HepG2 (cell line): ENCODE results near the gene VPS25. TPM values are rescaled to one million over a fixed set of nuclear protein-coding genes. Genes with fewer than 3 reads are reported as not detected.
A peak's percentile ranks its signal among the peaks of the same experiment; 100 is the strongest.

Source experiments
- ATAC-seq: fragments of 200-7000 bp; cut with Tn5 transposase; 3 replicates; pipeline ENCODE4 v1.9.1; 2020; ENCODE audit warnings: mild to moderate bottlenecking, moderate library complexity
- BruUV-seq: library from RNA; stranded (reverse); fragments of 400-500 nt; replicated peaks from 2 replicates; lab custom pipeline; 2021; lab: Mats Ljungman, UMichigan
- CTCF ChIA-PET: fragments of 300-600 bp; formaldehyde crosslinking; extraction: SDS; loops from one replicate; lab custom pipeline; 2021; ENCODE audit warnings: low total read pairs, inconsistent platforms, low intra/inter-chr PET ratio; lab: Yijun Ruan, JAX
- POLR2A ChIA-PET: fragments of 350-600 bp; sonication (Branson Sonifier 250); formaldehyde crosslinking; loops from one replicate; lab custom pipeline; 2020; ENCODE audit warnings: antibody characterized with exemption, inconsistent platforms; lab: Yijun Ruan, JAX
- DNase-seq: peaks from one replicate; pipeline ENCODE4 v3.0.0-alpha.2; 2015; ENCODE audit warnings: low spot score
- FAIRE-seq: peaks from 3 replicates; lab custom pipeline; 2011; peaks lifted over from hg19 to GRCh38; lab: Jason Lieb, UNC
- H2AFZ ChIP-seq: one replicate; pipeline ENCODE4 v1.6.1; 2011; ENCODE audit warnings: low read length, inconsistent platforms
- H3K27ac ChIP-seq: fragments of 300-600 bp; 3 replicates; pipeline ENCODE4 v1.8.0; 2011; ENCODE audit warnings: mixed run types, mild to moderate bottlenecking, mixed read lengths, low read length, inconsistent platforms; ENCODE audit not compliant: insufficient read depth; ENCODE audit errors: extremely low read length
- H3K27me3 ChIP-seq, 2 experiments: fragments of 200-600 bp in 1 of 2; 2 replicates in 1 of 2; 3 replicates in 1 of 2; pipeline versions ENCODE4 v1.6.0 to v1.8.0; 2011; ENCODE audit warnings: low read length in 2 of 2, mild to moderate bottlenecking in 2 of 2, moderate library complexity in 2 of 2, inconsistent platforms in 1 of 2; ENCODE audit not compliant: insufficient read depth in 2 of 2, control insufficient read depth in 1 of 2
- H3K36me3 ChIP-seq, 2 experiments: fragments of 200-600 bp in 1 of 2; replicated peaks in 1 of 2; 2 replicates in 1 of 2; 3 replicates in 1 of 2; pipeline versions ENCODE4 v1.5.1 to v1.8.0; 2011; ENCODE audit warnings: low read length in 2 of 2, inconsistent platforms in 1 of 2; ENCODE audit not compliant: insufficient read depth in 2 of 2, control insufficient read depth in 1 of 2
- H3K4me1 ChIP-seq: 2 replicates; pipeline ENCODE4 v1.5.1; 2012; ENCODE audit warnings: low read length, inconsistent platforms; ENCODE audit not compliant: insufficient read depth
- H3K4me2 ChIP-seq: 2 replicates; pipeline ENCODE4 v1.6.0; 2011; ENCODE audit warnings: low read depth, low read length, inconsistent platforms
- H3K4me3 ChIP-seq, 3 experiments: fragments of 200-600 bp in 1 of 3; sonication (generic), shearing (Covaris generic) in 1 of 3; replicated peaks in 1 of 3; 2 replicates each; pipeline ENCODE4 v1.5.1; 2011 to 2016; ENCODE audit warnings: low read length in 3 of 3, inconsistent platforms in 2 of 3, low read depth in 2 of 3, mild to moderate bottlenecking in 2 of 3, control low read depth in 1 of 3, mixed read lengths in 1 of 3; ENCODE audit not compliant: insufficient read depth in 1 of 3
- H3K79me2 ChIP-seq: one replicate; pipeline ENCODE4 v1.6.1; 2011; ENCODE audit warnings: low read length, inconsistent platforms; ENCODE audit not compliant: insufficient read depth
- H3K9ac ChIP-seq: 2 replicates; pipeline ENCODE4 v1.6.0; 2011; ENCODE audit warnings: mild to moderate bottlenecking, low read depth, low read length, inconsistent platforms; ENCODE audit not compliant: insufficient read depth
- H3K9me3 ChIP-seq: 2 replicates; pipeline ENCODE4 v1.5.1; 2012; ENCODE audit warnings: mild to moderate bottlenecking, low read length
- H4K20me1 ChIP-seq: 2 replicates; pipeline ENCODE4 v1.6.0; 2011; ENCODE audit warnings: inconsistent platforms, mild to moderate bottlenecking, low read length, moderate library complexity; ENCODE audit not compliant: insufficient read depth
- ARID2 ChIP-seq: sonication (generic); formaldehyde crosslinking; IDR thresholded peaks from 2 replicates; pipeline ENCODE4 v1.8.1; 2022; ENCODE audit warnings: mild to moderate bottlenecking, missing genetic modification reagents, borderline replicate concordance
- CEBPG ChIP-seq: IDR thresholded peaks from 2 replicates; pipeline ENCODE4 v1.6.1; 2016
- CENPT ChIP-seq: sonication (generic); formaldehyde crosslinking; IDR thresholded peaks from 2 replicates; pipeline ENCODE4 v1.8.0; 2022; ENCODE audit warnings: low read depth, mild to moderate bottlenecking, moderate library complexity, missing genetic modification reagents
- GABPB1 ChIP-seq: IDR thresholded peaks from 2 replicates; pipeline ENCODE4 v1.6.1; 2016; ENCODE audit warnings: mild to moderate bottlenecking, missing genetic modification reagents, moderate library complexity, missing compliant biosample characterization
- KDM4B ChIP-seq: sonication (generic); formaldehyde crosslinking; IDR thresholded peaks from 2 replicates; pipeline ENCODE4 v1.4.0; 2020; ENCODE audit warnings: missing genetic modification reagents
- MLLT10 ChIP-seq: sonication (generic); formaldehyde crosslinking; IDR thresholded peaks from 2 replicates; pipeline ENCODE4 v1.4.0; 2020; ENCODE audit warnings: missing genetic modification reagents
- THYN1 ChIP-seq: sonication (generic); formaldehyde crosslinking; IDR thresholded peaks from 2 replicates; pipeline ENCODE4 v1.8.1; 2023; ENCODE audit warnings: low read depth, mild to moderate bottlenecking, moderate library complexity, missing genetic modification reagents, borderline replicate concordance
- XRCC5 ChIP-seq: fragments of 200-400 bp; formaldehyde crosslinking; optimal IDR thresholded peaks from 2 replicates; pipeline ENCODE3; 2017; ENCODE audit warnings: mild to moderate bottlenecking, low read length
- ZBTB3 ChIP-seq: sonication (generic); formaldehyde crosslinking; IDR thresholded peaks from 2 replicates; pipeline ENCODE4 v1.4.0; 2020; ENCODE audit warnings: low read depth, mild to moderate bottlenecking, moderate library complexity, missing genetic modification reagents, borderline replicate concordance
- ZKSCAN5 ChIP-seq: sonication (generic); formaldehyde crosslinking; IDR thresholded peaks from 2 replicates; pipeline ENCODE4 v1.5.1; 2020; ENCODE audit warnings: mild to moderate bottlenecking, missing genetic modification reagents
- ZNF879 ChIP-seq: sonication (generic); formaldehyde crosslinking; IDR thresholded peaks from 2 replicates; pipeline ENCODE4 v1.8.1; 2023; ENCODE audit warnings: missing genetic modification reagents
- WGBS: methylation state at CpG from one replicate; pipeline ENCODE4 v1.1.6; 2017; ENCODE audit warnings: low lambda C conversion rate; 5-methylcytosine and 5-hydroxymethylcytosine counted together
- in situ Hi-C: cut with HindIII; loops from 2 replicates; pipeline ENCODE4 v1.10.0; 2017; ENCODE audit warnings: low pct_unique_long_range_greater_than_20kb; ENCODE audit not compliant: extremely low pct_ligation_motif_present
- intact Hi-C: fragments of 100-400 bp; cut with micrococcal nuclease; formaldehyde crosslinking; loops from one replicate; pipeline ENCODE4 v1.10.0; 2022; ENCODE audit not compliant: unreplicated experiment
- polyA plus RNA-seq, 8 experiments: library from polyadenylated mRNA; depleted of rRNA in 3 of 8; stranded (reverse) in 7 of 8; unstranded in 1 of 8; fragments of >200 nt; fragmentation: Illumina TruSeq in 4 of 8; extraction: Trizol in 4 of 8; gene quantifications; 2 replicates each; pipeline versions ENCODE4 v1.2.1 to v1.2.3, GENCODE V29; 2011 to 2016; ENCODE audit warnings: low read depth in 4 of 8, missing spikeins in 1 of 8, mixed read lengths in 1 of 8; ENCODE audit not compliant: insufficient read depth in 1 of 8
- total RNA-seq, 5 experiments: library from RNA; depleted of rRNA; stranded (reverse); fragments of >200 nt; fragmentation: Illumina TruSeq; extraction: Trizol; gene quantifications; 2 replicates each; pipeline ENCODE4 v1.2.3, GENCODE V29; 2016; ENCODE audit warnings: low read depth in 1 of 5
- TF ChIP-seq, protein P1 (sequence below): sonication (generic); formaldehyde crosslinking; IDR thresholded peaks from 2 replicates; pipeline ENCODE4 v1.5.0; 2020; ENCODE audit warnings: missing genetic modification reagents
- TF ChIP-seq, protein P2 (sequence below): sonication (generic); formaldehyde crosslinking; IDR thresholded peaks from 2 replicates; pipeline ENCODE4 v1.8.0; 2022; ENCODE audit warnings: mild to moderate bottlenecking, missing genetic modification reagents, borderline replicate concordance
- TF ChIP-seq, protein P3 (sequence below): sonication (generic); formaldehyde crosslinking; IDR thresholded peaks from 2 replicates; pipeline ENCODE4 v1.5.0; 2020; ENCODE audit warnings: missing genetic modification reagents
- TF ChIP-seq, protein P4 (sequence below): sonication (generic); formaldehyde crosslinking; IDR thresholded peaks from 2 replicates; pipeline ENCODE4 v1.4.0; 2020; ENCODE audit warnings: missing genetic modification reagents, mild to moderate bottlenecking, borderline replicate concordance
- TF ChIP-seq, protein P5 (sequence below): sonication (generic); formaldehyde crosslinking; IDR thresholded peaks from 2 replicates; pipeline ENCODE4 v1.4.0; 2020; ENCODE audit warnings: mild to moderate bottlenecking, missing genetic modification reagents

Gene VPS25
- total and polyA plus RNA-seq, 2 of the 13 experiments (the other 11 are each of a cell fraction or from before 2014, with no cell fraction given): 161 to 249 TPM

DNA sequence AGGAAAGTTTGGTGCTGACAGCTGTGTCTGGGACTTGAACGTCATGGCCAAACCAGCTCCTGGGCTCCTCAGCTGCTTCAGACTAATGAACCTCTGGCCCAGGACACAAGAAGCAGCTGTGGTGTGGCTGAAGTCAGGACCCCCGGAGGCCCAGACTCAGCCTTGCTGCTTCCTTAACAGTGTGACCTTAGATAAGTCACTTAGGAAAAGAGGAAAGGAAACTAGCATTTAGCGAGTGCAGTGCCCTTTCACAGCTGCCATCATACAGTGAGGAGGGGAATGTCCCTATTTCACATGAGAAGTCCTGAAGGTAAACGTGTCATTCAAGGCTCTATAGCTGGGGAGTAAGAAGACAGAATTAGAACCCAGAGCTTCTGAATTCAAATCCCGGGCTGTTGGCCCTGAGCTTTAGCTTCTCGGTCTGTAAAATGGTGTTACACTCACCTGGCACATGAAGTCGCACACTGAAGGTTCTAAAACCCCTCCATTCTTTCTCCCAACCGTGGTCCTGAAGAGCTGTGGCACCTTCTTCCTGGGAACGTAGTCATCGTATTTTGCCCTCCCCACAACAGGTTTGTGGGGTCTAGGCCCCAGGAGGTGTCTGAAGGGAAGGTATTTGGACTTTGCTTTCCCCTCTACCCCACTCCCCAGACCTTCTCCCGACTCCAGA, 13.1 kb upstream of the VPS25 start:
- H3K36me3 ChIP-seq: no peaks in the 10 kb centered on the region
- WGBS: 20% methylated on average over 11 of the region's 11 CpGs
- in situ Hi-C loops: loop anchor here (5.0 kb wide), 1 partner anchor 38 kb away; no protein-coding TSS in a partner anchor
- POLR2A ChIA-PET: interaction anchor here (0.7 to 5.6 kb wide), 13 partner anchors 9 to 238 kb away, joined by 3 to 63 read pairs (median 4); partner anchors contain the start of genes BECN1, COA3, EZH1 and RETREG3
- intact Hi-C loops: loop anchor here (5.0 kb wide), 1 partner anchor 183 kb away; the partner anchor contains the start of gene PSMC3IP
- BruUV-seq: TSS peak; percentile 60
- DNase-seq (no peak), FAIRE-seq (peak; percentile 76), ATAC-seq (no peak; the same call in 2 of the 3 replicates)
- H3K79me2 ChIP-seq: no peaks in the 10 kb centered on the region
- H4K20me1 ChIP-seq: no peaks in the 10 kb centered on the region
- peak overlapping the region; percentile 18 for H2AFZ ChIP-seq
- peak overlapping the region; percentile 64; the same call in 1 of the 2 replicates for H3K9ac ChIP-seq
- H3K4me1 ChIP-seq: peaks cover 45% of the 10 kb centered on the region
- H3K9me3 ChIP-seq: no peaks in the 10 kb centered on the region
- H3K4me3 ChIP-seq: peak overlapping the region; percentile 53 to 75 (median 59)
- peaks cover 0 to 12% of the 10 kb centered on the region in 2 experiments; a peak in 2 of 5 replicates for H3K27me3 ChIP-seq
- H3K27ac ChIP-seq: no peak overlapping the region
- peak overlapping the region; percentile 90 for H3K4me2 ChIP-seq
- CTCF ChIA-PET: no interaction called here
- TF ChIP-seq KDM4B (CRISPR knock-in tag) (no peak), ZNF879 (CRISPR knock-in tag) (no peak), ZBTB3 (no peak), ZKSCAN5 (CRISPR knock-in tag) (no peak), MLLT10 (CRISPR knock-in tag) (no peak), CENPT (CRISPR knock-in tag) (no peak), CEBPG (no peak), ARID2 (CRISPR knock-in tag) (no peak), THYN1 (no peak), XRCC5 (no peak), GABPB1 (no peak)
- TF ChIP-seq, protein P1, sequence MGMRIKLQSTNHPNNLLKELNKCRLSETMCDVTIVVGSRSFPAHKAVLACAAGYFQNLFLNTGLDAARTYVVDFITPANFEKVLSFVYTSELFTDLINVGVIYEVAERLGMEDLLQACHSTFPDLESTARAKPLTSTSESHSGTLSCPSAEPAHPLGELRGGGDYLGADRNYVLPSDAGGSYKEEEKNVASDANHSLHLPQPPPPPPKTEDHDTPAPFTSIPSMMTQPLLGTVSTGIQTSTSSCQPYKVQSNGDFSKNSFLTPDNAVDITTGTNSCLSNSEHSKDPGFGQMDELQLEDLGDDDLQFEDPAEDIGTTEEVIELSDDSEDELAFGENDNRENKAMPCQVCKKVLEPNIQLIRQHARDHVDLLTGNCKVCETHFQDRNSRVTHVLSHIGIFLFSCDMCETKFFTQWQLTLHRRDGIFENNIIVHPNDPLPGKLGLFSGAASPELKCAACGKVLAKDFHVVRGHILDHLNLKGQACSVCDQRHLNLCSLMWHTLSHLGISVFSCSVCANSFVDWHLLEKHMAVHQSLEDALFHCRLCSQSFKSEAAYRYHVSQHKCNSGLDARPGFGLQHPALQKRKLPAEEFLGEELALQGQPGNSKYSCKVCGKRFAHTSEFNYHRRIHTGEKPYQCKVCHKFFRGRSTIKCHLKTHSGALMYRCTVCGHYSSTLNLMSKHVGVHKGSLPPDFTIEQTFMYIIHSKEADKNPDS (CRISPR knock-in tag): no peak
- TF ChIP-seq, protein P2, sequence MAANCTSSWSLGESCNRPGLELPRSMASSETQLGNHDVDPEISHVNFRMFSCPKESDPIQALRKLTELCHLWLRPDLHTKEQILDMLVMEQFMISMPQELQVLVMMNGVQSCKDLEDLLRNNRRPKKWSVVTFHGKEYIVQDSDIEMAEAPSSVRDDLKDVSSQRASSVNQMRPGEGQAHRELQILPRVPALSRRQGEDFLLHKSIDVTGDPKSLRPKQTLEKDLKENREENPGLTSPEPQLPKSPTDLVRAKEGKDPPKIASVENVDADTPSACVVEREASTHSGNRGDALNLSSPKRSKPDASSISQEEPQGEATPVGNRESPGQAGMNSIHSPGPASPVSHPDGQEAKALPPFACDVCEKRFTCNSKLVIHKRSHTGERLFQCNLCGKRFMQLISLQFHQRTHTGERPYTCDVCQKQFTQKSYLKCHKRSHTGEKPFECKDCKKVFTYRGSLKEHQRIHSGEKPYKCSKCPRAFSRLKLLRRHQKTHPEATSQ: no peak
- TF ChIP-seq, protein P3, sequence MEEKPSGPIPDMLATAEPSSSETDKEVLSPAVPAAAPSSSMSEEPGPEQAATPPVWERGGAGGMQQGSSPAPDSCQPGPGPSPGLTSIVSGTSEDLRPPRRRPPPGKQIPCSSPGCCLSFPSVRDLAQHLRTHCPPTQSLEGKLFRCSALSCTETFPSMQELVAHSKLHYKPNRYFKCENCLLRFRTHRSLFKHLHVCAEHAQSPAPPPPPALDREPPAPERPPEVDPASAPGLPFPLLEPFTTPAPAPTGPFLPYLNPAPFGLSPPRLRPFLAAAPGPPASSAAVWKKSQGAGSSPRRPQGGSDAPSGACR (CRISPR knock-in tag): no peak
- TF ChIP-seq, protein P4, sequence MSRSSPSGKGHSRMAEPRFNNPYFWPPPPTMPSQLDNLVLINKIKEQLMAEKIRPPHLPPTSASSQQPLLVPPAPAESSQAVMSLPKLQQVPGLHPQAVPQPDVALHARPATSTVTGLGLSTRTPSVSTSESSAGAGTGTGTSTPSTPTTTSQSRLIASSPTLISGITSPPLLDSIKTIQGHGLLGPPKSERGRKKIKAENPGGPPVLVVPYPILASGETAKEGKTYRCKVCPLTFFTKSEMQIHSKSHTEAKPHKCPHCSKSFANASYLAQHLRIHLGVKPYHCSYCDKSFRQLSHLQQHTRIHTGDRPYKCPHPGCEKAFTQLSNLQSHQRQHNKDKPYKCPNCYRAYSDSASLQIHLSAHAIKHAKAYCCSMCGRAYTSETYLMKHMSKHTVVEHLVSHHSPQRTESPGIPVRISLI (CRISPR knock-in tag): no peak
- TF ChIP-seq, protein P5, sequence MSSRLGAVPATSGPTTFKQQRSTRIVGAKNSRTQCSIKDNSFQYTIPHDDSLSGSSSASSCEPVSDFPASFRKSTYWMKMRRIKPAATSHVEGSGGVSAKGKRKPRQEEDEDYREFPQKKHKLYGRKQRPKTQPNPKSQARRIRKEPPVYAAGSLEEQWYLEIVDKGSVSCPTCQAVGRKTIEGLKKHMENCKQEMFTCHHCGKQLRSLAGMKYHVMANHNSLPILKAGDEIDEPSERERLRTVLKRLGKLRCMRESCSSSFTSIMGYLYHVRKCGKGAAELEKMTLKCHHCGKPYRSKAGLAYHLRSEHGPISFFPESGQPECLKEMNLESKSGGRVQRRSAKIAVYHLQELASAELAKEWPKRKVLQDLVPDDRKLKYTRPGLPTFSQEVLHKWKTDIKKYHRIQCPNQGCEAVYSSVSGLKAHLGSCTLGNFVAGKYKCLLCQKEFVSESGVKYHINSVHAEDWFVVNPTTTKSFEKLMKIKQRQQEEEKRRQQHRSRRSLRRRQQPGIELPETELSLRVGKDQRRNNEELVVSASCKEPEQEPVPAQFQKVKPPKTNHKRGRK (CRISPR knock-in tag): no peak
